Natural killer cell (primary cell): Measurements from ENCODE around the gene SLC6A8. TPM values are rescaled to one million over a fixed set of nuclear protein-coding genes. Genes with fewer than 3 reads are reported as not detected.

Experiments
- ATAC-seq, 3 donors: fragments of 150-1000 bp in 2 of 3; fragments of 200-7000 bp in 1 of 3; cut with Tn5 transposase; 1 replicate in 1 of 3; 2 replicates in 2 of 3; pipeline ENCODE4 v1.10.0; 2021; ENCODE audit warnings: mild to moderate bottlenecking in 2 of 3, moderate library complexity in 2 of 3
- DNase-seq, 2 donors: peaks; one replicate each; pipeline versions ENCODE4 v3.0.0 to v3.0.0-alpha.2; 2013 to 2021; ENCODE audit warnings: mixed read lengths in 1 of 2
- H3K27ac ChIP-seq: one replicate; pipeline ENCODE4 v1.5.1; 2013; ENCODE audit warnings: mild to moderate bottlenecking, low read length
- H3K27me3 ChIP-seq: one replicate; pipeline ENCODE4 v1.6.1; 2013; ENCODE audit warnings: low read length; ENCODE audit not compliant: control insufficient read depth, insufficient read depth
- H3K36me3 ChIP-seq: one replicate; pipeline ENCODE4 v1.6.1; 2013; ENCODE audit warnings: low read length; ENCODE audit not compliant: control insufficient read depth, insufficient read depth
- H3K4me1 ChIP-seq: one replicate; pipeline ENCODE4 v1.6.1; 2013; ENCODE audit warnings: low read length; ENCODE audit not compliant: control insufficient read depth, insufficient read depth
- H3K4me3 ChIP-seq: one replicate; pipeline ENCODE4 v1.5.1; 2013; ENCODE audit warnings: low read length
- H3K9me3 ChIP-seq: one replicate; pipeline ENCODE4 v1.6.1; 2013; ENCODE audit warnings: low read length; ENCODE audit not compliant: control insufficient read depth, insufficient read depth
- H3K27ac Mint-ChIP-seq, 2 donors: one replicate each; pipeline ENCODE4 v1.8.0; 2022; ENCODE audit warnings: mild to moderate bottlenecking in 2 of 2, mixed read lengths in 2 of 2, moderate library complexity in 1 of 2
- H3K27me3 Mint-ChIP-seq, 2 donors: one replicate each; pipeline ENCODE4 v1.8.0; 2022; ENCODE audit warnings: low read depth in 2 of 2, mixed read lengths in 2 of 2
- H3K36me3 Mint-ChIP-seq: one replicate; pipeline ENCODE4 v1.8.0; 2022; ENCODE audit warnings: mixed read lengths
- H3K4me1 Mint-ChIP-seq, 2 donors: one replicate each; pipeline ENCODE4 v1.8.0; 2022; ENCODE audit warnings: mixed read lengths in 2 of 2
- H3K4me3 Mint-ChIP-seq: one replicate; pipeline ENCODE4 v1.8.0; 2022; ENCODE audit warnings: mild to moderate bottlenecking, moderate library complexity, mixed read lengths
- H3K9me3 Mint-ChIP-seq, 2 donors: one replicate each; pipeline ENCODE4 v1.8.0; 2022; ENCODE audit warnings: mixed read lengths in 2 of 2
- WGBS: methylation state at CpG from one replicate; pipeline ENCODE4 v1.1.7; 2013; ENCODE audit warnings: missing lambda C conversion rate; ENCODE audit not compliant: insufficient coverage; 5-methylcytosine and 5-hydroxymethylcytosine counted together
- intact Hi-C: fragments of 100-400 bp; cut with micrococcal nuclease; formaldehyde crosslinking; loops from one replicate; pipeline ENCODE4 v1.14.2; 2022
- total RNA-seq, 4 donors: library from RNA; stranded (reverse); fragments of 120-200 nt in 1 of 4; gene quantifications; one replicate each; pipeline versions ENCODE4 v1.2.3 to v1.2.4, GENCODE V29; 2013 to 2022
- TF ChIP-seq, protein P1 (sequence below): fragments of 200-600 bp; IDR thresholded peaks from one replicate; pipeline ENCODE4 v1.8.0; 2022; ENCODE audit warnings: antibody characterized with exemption

The SLC6A8 gene
- total RNA-seq, 3 donors from 2014 or later (not counting 1 experiment from before 2014, with no cell fraction given) = 0.77 to 2.5 (median 1.4) TPM

DNA sequence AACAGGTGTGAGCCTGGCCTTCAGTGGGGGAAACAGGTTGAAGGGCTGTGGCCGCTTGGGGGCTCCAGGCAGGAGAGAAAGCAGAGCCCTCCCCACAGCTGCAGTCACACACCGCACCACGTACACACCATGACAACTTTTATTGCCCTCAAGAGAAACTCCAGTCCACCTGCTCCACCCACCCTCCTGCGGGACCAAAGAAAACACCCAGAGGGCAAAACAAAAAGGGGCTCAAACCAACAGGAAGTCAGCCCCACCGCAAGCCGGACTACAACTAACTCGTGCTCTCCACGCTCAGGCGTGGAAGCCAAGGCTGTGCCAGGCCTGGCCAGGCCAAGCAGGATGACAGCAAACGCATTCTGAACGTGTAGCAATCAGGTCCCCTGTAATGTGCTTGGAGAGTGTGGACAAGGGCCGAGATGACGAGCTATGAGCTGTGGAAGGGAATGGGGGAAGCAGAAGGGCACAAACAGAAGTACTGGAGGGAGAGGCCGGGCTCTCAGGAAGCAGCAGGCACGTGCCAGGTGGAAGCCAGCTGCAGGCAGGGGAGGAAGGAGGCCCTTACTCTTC is 12.7 kb downstream of the SLC6A8 start:
- TF ChIP-seq, protein P1, sequence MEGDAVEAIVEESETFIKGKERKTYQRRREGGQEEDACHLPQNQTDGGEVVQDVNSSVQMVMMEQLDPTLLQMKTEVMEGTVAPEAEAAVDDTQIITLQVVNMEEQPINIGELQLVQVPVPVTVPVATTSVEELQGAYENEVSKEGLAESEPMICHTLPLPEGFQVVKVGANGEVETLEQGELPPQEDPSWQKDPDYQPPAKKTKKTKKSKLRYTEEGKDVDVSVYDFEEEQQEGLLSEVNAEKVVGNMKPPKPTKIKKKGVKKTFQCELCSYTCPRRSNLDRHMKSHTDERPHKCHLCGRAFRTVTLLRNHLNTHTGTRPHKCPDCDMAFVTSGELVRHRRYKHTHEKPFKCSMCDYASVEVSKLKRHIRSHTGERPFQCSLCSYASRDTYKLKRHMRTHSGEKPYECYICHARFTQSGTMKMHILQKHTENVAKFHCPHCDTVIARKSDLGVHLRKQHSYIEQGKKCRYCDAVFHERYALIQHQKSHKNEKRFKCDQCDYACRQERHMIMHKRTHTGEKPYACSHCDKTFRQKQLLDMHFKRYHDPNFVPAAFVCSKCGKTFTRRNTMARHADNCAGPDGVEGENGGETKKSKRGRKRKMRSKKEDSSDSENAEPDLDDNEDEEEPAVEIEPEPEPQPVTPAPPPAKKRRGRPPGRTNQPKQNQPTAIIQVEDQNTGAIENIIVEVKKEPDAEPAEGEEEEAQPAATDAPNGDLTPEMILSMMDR = no peak
- Mint-ChIP-seq H3K27me3 (no peaks in the 10 kb centered on the region), H3K9me3 (no peaks in the 10 kb centered on the region), H3K27ac (peak overlapping the region in 1 of 2 donors; percentile 38), H3K4me3 (no peak overlapping the region), H3K36me3 (no peaks in the 10 kb centered on the region), H3K4me1 (peaks cover 0 to 6% of the 10 kb centered on the region in 2 donors)
- Histone ChIP-seq H3K27ac (no peak overlapping the region), H3K4me3 (no peak overlapping the region), H3K9me3 (no peaks in the 10 kb centered on the region), H3K27me3 (no peaks in the 10 kb centered on the region), H3K4me1 (no peaks in the 10 kb centered on the region), H3K36me3 (peaks cover 27% of the 10 kb centered on the region)
- DNase-seq = no peak
- ATAC-seq = no peak
- intact Hi-C loops = no loop called here
- WGBS = 86% methylated on average over 11 of the region's 15 CpGs

DNA sequence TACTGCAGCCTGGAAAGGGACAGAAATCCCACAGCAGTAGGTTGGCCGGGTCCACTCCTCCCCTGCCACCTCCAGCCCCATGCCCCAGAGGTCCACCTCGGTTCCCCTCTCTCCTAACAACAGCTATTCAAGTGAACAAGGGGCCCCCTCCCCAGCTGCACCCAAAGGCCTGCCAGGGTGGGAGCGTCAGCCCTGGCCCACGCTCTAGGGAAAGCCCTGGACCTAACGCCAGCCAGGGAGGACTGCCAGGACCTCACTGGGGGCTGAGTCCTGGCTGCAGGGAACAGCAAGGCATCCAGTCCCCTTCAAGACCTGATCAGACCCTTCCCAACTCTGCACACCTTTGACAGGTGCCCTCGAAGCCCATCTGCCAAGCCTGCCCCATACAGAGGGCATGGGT is 13.2 kb downstream of the SLC6A8 start:
- H3K27me3 ChIP-seq = no peaks in the 10 kb centered on the region
- no peak overlapping the region for H3K4me3 ChIP-seq
- H3K9me3 Mint-ChIP-seq = no peaks in the 10 kb centered on the region
- ATAC-seq (no peak), DNase-seq (no peak)
- TF ChIP-seq, protein P1 = no peak
- no peak overlapping the region for H3K4me3 Mint-ChIP-seq
- no peaks in the 10 kb centered on the region for H3K9me3 ChIP-seq
- no peaks in the 10 kb centered on the region for H3K27me3 Mint-ChIP-seq
- no peak overlapping the region for H3K27ac ChIP-seq
- H3K4me1 Mint-ChIP-seq = peaks cover 0 to 6% of the 10 kb centered on the region in 2 donors
- H3K27ac Mint-ChIP-seq = peak overlapping the region in 1 of 2 donors; percentile 38
- H3K36me3 Mint-ChIP-seq = no peaks in the 10 kb centered on the region
- peaks cover 27% of the 10 kb centered on the region for H3K36me3 ChIP-seq
- WGBS = 83% methylated on average over 2 of the region's 6 CpGs
- no peaks in the 10 kb centered on the region for H3K4me1 ChIP-seq
- intact Hi-C loops = no loop called here

DNA sequence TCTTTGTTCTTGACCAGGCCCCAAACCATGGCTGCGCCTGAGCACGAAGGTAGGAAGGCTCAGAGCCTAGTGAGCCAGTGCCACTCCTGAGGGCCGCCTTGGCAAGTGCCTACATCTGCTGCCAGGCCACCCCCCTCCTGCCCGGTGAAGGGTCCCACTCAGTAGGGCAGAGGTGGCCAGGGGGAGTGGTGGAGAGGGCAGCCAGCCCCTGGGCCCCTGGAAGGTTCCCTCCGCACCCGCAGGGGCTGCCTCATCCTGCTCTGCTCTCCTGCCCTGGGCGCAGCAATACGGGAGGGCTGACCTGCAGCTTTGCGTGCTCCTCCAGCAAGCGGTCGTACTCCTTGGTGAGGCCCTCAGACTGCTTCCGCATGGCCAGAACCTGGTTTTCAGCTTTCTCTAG is 14.0 kb downstream of the SLC6A8 start:
- intact Hi-C loops = no loop called here
- Histone ChIP-seq H3K4me1 (no peaks in the 10 kb centered on the region), H3K4me3 (no peak overlapping the region), H3K36me3 (peaks cover 27% of the 10 kb centered on the region), H3K27me3 (no peaks in the 10 kb centered on the region), H3K27ac (no peak overlapping the region), H3K9me3 (no peaks in the 10 kb centered on the region)
- Mint-ChIP-seq H3K27me3 (no peaks in the 10 kb centered on the region), H3K9me3 (no peaks in the 10 kb centered on the region), H3K27ac (no peak overlapping the region), H3K4me1 (peaks cover 0 to 6% of the 10 kb centered on the region in 2 donors), H3K4me3 (no peak overlapping the region), H3K36me3 (no peaks in the 10 kb centered on the region)
- DNase-seq (no peak), ATAC-seq (no peak)
- TF ChIP-seq, protein P1 = no peak
- WGBS = 100% methylated on average over 10 of the region's 12 CpGs
